ENCODE results near the gene ROCK2. TPM values are rescaled to one million over a fixed set of nuclear protein-coding genes. Genes with fewer than 3 reads are reported as not detected.
A peak's percentile ranks its signal among the peaks of the same experiment; 100 is the strongest.

Gene ROCK2
- total RNA-seq, 3 donors from 2014 or later = 16.8 to 24.3 (median 18.3) TPM

- no peaks in the 10 kb centered on the region for H3K36me3 Mint-ChIP-seq (ENCODE audit: insufficient read depth)
- H3K4me1 Mint-ChIP-seq (ENCODE audit: low read depth) = peaks cover 4% of the 10 kb centered on the region
- ATAC-seq (no peak), DNase-seq (no peak)
- no peaks in the 10 kb centered on the region for H3K9me3 Mint-ChIP-seq
- H3K27me3 Mint-ChIP-seq (ENCODE audit: low read depth) = no peaks in the 10 kb centered on the region
- H3K4me3 Mint-ChIP-seq = no peak overlapping the region
Measured at GRCh38 chr2:11298592-11298991, 45.8 kb downstream of the ROCK2 start.

- H3K4me3 Mint-ChIP-seq = no peak overlapping the region
- ATAC-seq (no peak), DNase-seq (no peak)
- no peaks in the 10 kb centered on the region for H3K9me3 Mint-ChIP-seq
- H3K36me3 Mint-ChIP-seq (ENCODE audit: insufficient read depth) = no peaks in the 10 kb centered on the region
- H3K27me3 Mint-ChIP-seq (ENCODE audit: low read depth) = no peaks in the 10 kb centered on the region
- peaks cover 14% of the 10 kb centered on the region for H3K4me1 Mint-ChIP-seq (ENCODE audit: low read depth)
Measured at GRCh38 chr2:11296401-11296800, 48.0 kb downstream of the ROCK2 start.

- peaks cover 33% of the 10 kb centered on the region for H3K4me1 Mint-ChIP-seq (ENCODE audit: low read depth)
- no peaks in the 10 kb centered on the region for H3K27me3 Mint-ChIP-seq (ENCODE audit: low read depth)
- DNase-seq = no peak
- no peak overlapping the region for H3K4me3 Mint-ChIP-seq
- ATAC-seq = no peak
- H3K9me3 Mint-ChIP-seq = no peaks in the 10 kb centered on the region
- no peaks in the 10 kb centered on the region for H3K36me3 Mint-ChIP-seq (ENCODE audit: insufficient read depth)
Measured at GRCh38 chr2:11292464-11293255, 51.8 kb downstream of the ROCK2 start.

GRCh38 chr2:11290713-11291112 is 53.7 kb downstream of the ROCK2 start:
- DNase-seq (no peak), ATAC-seq (no peak)
- peaks cover 5% of the 10 kb centered on the region for H3K36me3 Mint-ChIP-seq (ENCODE audit: insufficient read depth)
- H3K9me3 Mint-ChIP-seq = no peaks in the 10 kb centered on the region
- H3K4me1 Mint-ChIP-seq (ENCODE audit: low read depth) = peaks cover 31% of the 10 kb centered on the region
- no peaks in the 10 kb centered on the region for H3K27me3 Mint-ChIP-seq (ENCODE audit: low read depth)
- no peak overlapping the region for H3K4me3 Mint-ChIP-seq

- Mint-ChIP-seq H3K4me1 (ENCODE audit: low read depth) (peaks cover 31% of the 10 kb centered on the region), H3K9me3 (no peaks in the 10 kb centered on the region)
- ATAC-seq = no peak
Measured at GRCh38 chr2:11290211-11290610, 54.2 kb downstream of the ROCK2 start.

GRCh38 chr2:11288431-11288830 is 56.0 kb downstream of the ROCK2 start:
- peaks cover 31% of the 10 kb centered on the region for H3K4me1 Mint-ChIP-seq (ENCODE audit: low read depth)
- DNase-seq (no peak), ATAC-seq (no peak)
- H3K27me3 Mint-ChIP-seq (ENCODE audit: low read depth) = no peaks in the 10 kb centered on the region
- peaks cover 8% of the 10 kb centered on the region for H3K9me3 Mint-ChIP-seq
- H3K36me3 Mint-ChIP-seq (ENCODE audit: insufficient read depth) = peaks cover 25% of the 10 kb centered on the region
- no peak overlapping the region for H3K4me3 Mint-ChIP-seq

More at GRCh38 chr2:11290211-11290610, 54.2 kb downstream of the ROCK2 start:
- peaks cover 10% of the 10 kb centered on the region for H3K36me3 Mint-ChIP-seq (ENCODE audit: insufficient read depth)
- DNase-seq = no peak
- H3K4me3 Mint-ChIP-seq = no peak overlapping the region
- H3K27me3 Mint-ChIP-seq (ENCODE audit: low read depth) = no peaks in the 10 kb centered on the region

GRCh38 chr2:11286749-11287148 is 57.7 kb downstream of the ROCK2 start:
- Mint-ChIP-seq H3K4me3 (no peak overlapping the region), H3K36me3 (ENCODE audit: insufficient read depth) (peaks cover 33% of the 10 kb centered on the region), H3K27me3 (ENCODE audit: low read depth) (no peaks in the 10 kb centered on the region), H3K4me1 (ENCODE audit: low read depth) (peaks cover 24% of the 10 kb centered on the region), H3K9me3 (peaks cover 8% of the 10 kb centered on the region)
- ATAC-seq (no peak), DNase-seq (no peak)

- Mint-ChIP-seq H3K9me3 (peaks cover 8% of the 10 kb centered on the region), H3K36me3 (ENCODE audit: insufficient read depth) (peaks cover 36% of the 10 kb centered on the region), H3K4me3 (no peak overlapping the region), H3K27me3 (ENCODE audit: low read depth) (no peaks in the 10 kb centered on the region), H3K4me1 (ENCODE audit: low read depth) (peaks cover 20% of the 10 kb centered on the region)
- DNase-seq (no peak), ATAC-seq (no peak)
Measured at GRCh38 chr2:11286323-11286722, 58.1 kb downstream of the ROCK2 start.

- DNase-seq = no peak
- Mint-ChIP-seq H3K4me1 (ENCODE audit: low read depth) (peaks cover 14% of the 10 kb centered on the region), H3K27me3 (ENCODE audit: low read depth) (no peaks in the 10 kb centered on the region), H3K36me3 (ENCODE audit: insufficient read depth) (peaks cover 42% of the 10 kb centered on the region), H3K9me3 (peaks cover 8% of the 10 kb centered on the region), H3K4me3 (no peak overlapping the region)
- no peak for ATAC-seq
Measured at GRCh38 chr2:11285499-11285898, 58.9 kb downstream of the ROCK2 start.

GRCh38 chr2:11281186-11281585 is 63.2 kb downstream of the ROCK2 start:
- Mint-ChIP-seq H3K36me3 (ENCODE audit: insufficient read depth) (peaks cover 65% of the 10 kb centered on the region), H3K4me1 (ENCODE audit: low read depth) (peaks cover 9% of the 10 kb centered on the region), H3K9me3 (peaks cover 15% of the 10 kb centered on the region), H3K4me3 (no peak overlapping the region), H3K27me3 (ENCODE audit: low read depth) (no peaks in the 10 kb centered on the region)
- DNase-seq (no peak), ATAC-seq (no peak)

GRCh38 chr2:11280713-11281112 is 63.7 kb downstream of the ROCK2 start:
- Mint-ChIP-seq H3K4me1 (ENCODE audit: low read depth) (peaks cover 12% of the 10 kb centered on the region), H3K4me3 (no peak overlapping the region), H3K27me3 (ENCODE audit: low read depth) (no peaks in the 10 kb centered on the region), H3K9me3 (peaks cover 15% of the 10 kb centered on the region), H3K36me3 (ENCODE audit: insufficient read depth) (peaks cover 62% of the 10 kb centered on the region)
- DNase-seq (no peak), ATAC-seq (no peak)

- Mint-ChIP-seq H3K27me3 (ENCODE audit: low read depth) (no peaks in the 10 kb centered on the region), H3K4me3 (no peak overlapping the region), H3K9me3 (peaks cover 15% of the 10 kb centered on the region), H3K36me3 (ENCODE audit: insufficient read depth) (peaks cover 55% of the 10 kb centered on the region), H3K4me1 (ENCODE audit: low read depth) (peaks cover 16% of the 10 kb centered on the region)
- ATAC-seq = no peak
- DNase-seq = no peak
Measured at GRCh38 chr2:11279398-11279797, 65.0 kb downstream of the ROCK2 start.

- ATAC-seq = no peak
- Mint-ChIP-seq H3K4me3 (no peak overlapping the region), H3K4me1 (ENCODE audit: low read depth) (peaks cover 26% of the 10 kb centered on the region), H3K36me3 (ENCODE audit: insufficient read depth) (peaks cover 48% of the 10 kb centered on the region), H3K9me3 (peaks cover 7% of the 10 kb centered on the region), H3K27me3 (ENCODE audit: low read depth) (no peaks in the 10 kb centered on the region)
- no peak for DNase-seq
Measured at GRCh38 chr2:11278219-11278618, 66.2 kb downstream of the ROCK2 start.

- ATAC-seq = no peak
- Mint-ChIP-seq H3K36me3 (ENCODE audit: insufficient read depth) (peaks cover 40% of the 10 kb centered on the region), H3K4me3 (peak overlapping the region; percentile 26), H3K27me3 (ENCODE audit: low read depth) (no peaks in the 10 kb centered on the region), H3K9me3 (peaks cover 7% of the 10 kb centered on the region), H3K4me1 (ENCODE audit: low read depth) (peaks cover 30% of the 10 kb centered on the region)
- DNase-seq = no peak
Measured at GRCh38 chr2:11275910-11276309, 68.5 kb downstream of the ROCK2 start.

- no peak for DNase-seq
- Mint-ChIP-seq H3K27me3 (ENCODE audit: low read depth) (no peaks in the 10 kb centered on the region), H3K36me3 (ENCODE audit: insufficient read depth) (peaks cover 36% of the 10 kb centered on the region), H3K4me3 (no peak overlapping the region), H3K9me3 (peaks cover 10% of the 10 kb centered on the region), H3K4me1 (ENCODE audit: low read depth) (peaks cover 22% of the 10 kb centered on the region)
- ATAC-seq = peak in 1 of 2 donors; percentile 38
Measured at GRCh38 chr2:11270891-11271290, 73.5 kb downstream of the ROCK2 start.

Measured in activated T-cell treated with anti-CD3 and anti-CD28 coated beads, Interleukin-2, amount 50 U/mL, for 4 hours (primary cell).